GM12878 (cell line): ENCODE results near the gene ZSCAN23. TPM values are rescaled to one million over a fixed set of nuclear protein-coding genes. Genes with fewer than 3 reads are reported as not detected.
A peak's percentile ranks its signal among the peaks of the same experiment; 100 is the strongest.

Experiments
- BRCA1 ChIP-seq: IDR thresholded peaks from 2 replicates; pipeline ENCODE4 v1.6.1; 2011; ENCODE audit warnings: low read depth, low read length, improper control_type of control experiment
- CREB1 ChIP-seq: IDR thresholded peaks from 2 replicates; pipeline ENCODE4 v1.6.1; 2012; ENCODE audit warnings: low read depth, mild to moderate bottlenecking, inconsistent platforms
- EED ChIP-seq: sonication (generic); IDR thresholded peaks from 2 replicates; pipeline ENCODE4 v1.6.1; 2016; ENCODE audit warnings: antibody characterized with exemption, low read depth
- EGR1 ChIP-seq, 2 experiments: IDR thresholded peaks; 1 replicate in 1 of 2; 2 replicates in 1 of 2; pipeline ENCODE4 v1.6.1; 2011 to 2012; ENCODE audit warnings: low read depth in 2 of 2, low read length in 2 of 2, borderline replicate concordance in 1 of 2, mild to moderate bottlenecking in 1 of 2, moderate library complexity in 1 of 2
- EZH2 ChIP-seq: IDR thresholded peaks from 2 replicates; pipeline ENCODE4 v1.6.1; 2012; ENCODE audit warnings: low read depth, mild to moderate bottlenecking, control low read depth, inconsistent platforms, low read length, borderline replicate concordance; ENCODE audit not compliant: control insufficient read depth
- MEF2A ChIP-seq: IDR thresholded peaks from 2 replicates; pipeline ENCODE4 v1.6.1; 2011; ENCODE audit warnings: low read depth, mild to moderate bottlenecking, low read length, moderate library complexity; ENCODE audit not compliant: insufficient read depth
- MTA2 ChIP-seq: fragments of 450-650 bp; IDR thresholded peaks from 2 replicates; pipeline ENCODE4 v1.6.1; 2016; ENCODE audit warnings: low read depth, mild to moderate bottlenecking, moderate library complexity
- NFYA ChIP-seq: IDR thresholded peaks from 2 replicates; pipeline ENCODE4 v1.6.1; 2011; ENCODE audit warnings: low read depth, mild to moderate bottlenecking, low read length, improper control_type of control experiment, borderline replicate concordance
- RAD21 ChIP-seq: IDR thresholded peaks from 2 replicates; pipeline ENCODE4 v1.6.1; 2011; ENCODE audit warnings: mild to moderate bottlenecking, low read depth, low read length, moderate library complexity; ENCODE audit not compliant: insufficient read depth
- RAD51 ChIP-seq: fragments of 450-650 bp; IDR thresholded peaks from 2 replicates; pipeline ENCODE4 v1.6.1; 2016; ENCODE audit warnings: moderate library complexity, mild to moderate bottlenecking, inconsistent platforms
- RB1 ChIP-seq: fragments of 450-650 bp; formaldehyde crosslinking; IDR thresholded peaks from 2 replicates; pipeline ENCODE4 v1.6.1; 2017; ENCODE audit warnings: mild to moderate bottlenecking, borderline replicate concordance
- RUNX3 ChIP-seq: IDR thresholded peaks from 2 replicates; pipeline ENCODE4 v1.6.1; 2012; ENCODE audit warnings: low read length, inconsistent platforms
- SRF ChIP-seq, 2 experiments: IDR thresholded peaks; 2 replicates each; pipeline ENCODE4 v1.6.1; 2011; ENCODE audit warnings: low read depth in 2 of 2, low read length in 2 of 2, mild to moderate bottlenecking in 1 of 2, moderate library complexity in 1 of 2
- ZNF24 ChIP-seq: fragments of 450-650 bp; IDR thresholded peaks from 2 replicates; pipeline ENCODE4 v1.6.1; 2017; ENCODE audit warnings: antibody characterized with exemption, mild to moderate bottlenecking
- ZSCAN29 ChIP-seq: fragments of 450-650 bp; IDR thresholded peaks from 2 replicates; pipeline ENCODE4 v1.6.1; 2017; ENCODE audit warnings: mild to moderate bottlenecking, moderate library complexity
- ZZZ3 ChIP-seq: IDR thresholded peaks from 2 replicates; pipeline ENCODE4 v1.6.1; 2011; ENCODE audit warnings: low read depth; ENCODE audit not compliant: control insufficient read depth, insufficient read length
- polyA plus RNA-seq, 11 experiments: library from polyadenylated mRNA; depleted of rRNA in 4 of 11; unstranded in 6 of 11; stranded (reverse) in 5 of 11; fragments of >200 nt; fragmentation: Nextera tagmentation in 4 of 11; fragmentation: Illumina TruSeq in 1 of 11; extraction: Ambion mirVana in 4 of 11; extraction: Trizol in 1 of 11; gene quantifications; 1 replicate in 1 of 11; 2 replicates in 10 of 11; pipeline versions ENCODE4 v1.2.1 to v1.2.3, GENCODE V29; 2011 to 2016; ENCODE audit warnings: inconsistent platforms in 2 of 11, missing spikeins in 2 of 11, low read depth in 1 of 11
- total RNA-seq, 4 experiments: library from RNA; depleted of rRNA in 3 of 4; stranded (reverse); fragments of >200 nt in 3 of 4; fragmentation: Illumina TruSeq in 1 of 4; extraction: Trizol in 1 of 4; gene quantifications; 2 replicates each; pipeline versions ENCODE4 v1.2.1 to v1.2.3, GENCODE V29; 2013 to 2021
- TF ChIP-seq, protein P1 (sequence below): fragments of 450-650 bp; IDR thresholded peaks from 2 replicates; pipeline ENCODE4 v1.6.1; 2018; ENCODE audit warnings: mild to moderate bottlenecking, low read depth, moderate library complexity; ENCODE audit not compliant: partially characterized antibody
- TF ChIP-seq, protein P2 (sequence below): IDR thresholded peaks from 2 replicates; pipeline ENCODE4 v1.6.1; 2012; ENCODE audit warnings: low read length, inconsistent platforms
- TF ChIP-seq, protein P3 (sequence below): fragments of 450-650 bp; IDR thresholded peaks from 2 replicates; pipeline ENCODE4 v1.6.1; 2016; ENCODE audit warnings: mild to moderate bottlenecking, moderate library complexity, borderline replicate concordance

The ZSCAN23 gene
- total and polyA plus RNA-seq, 10 of the 15 experiments (the other 5 are each of a cell fraction or from before 2014, with no cell fraction given), result 0.04 to 2.3 (median 0.84) TPM

DNA sequence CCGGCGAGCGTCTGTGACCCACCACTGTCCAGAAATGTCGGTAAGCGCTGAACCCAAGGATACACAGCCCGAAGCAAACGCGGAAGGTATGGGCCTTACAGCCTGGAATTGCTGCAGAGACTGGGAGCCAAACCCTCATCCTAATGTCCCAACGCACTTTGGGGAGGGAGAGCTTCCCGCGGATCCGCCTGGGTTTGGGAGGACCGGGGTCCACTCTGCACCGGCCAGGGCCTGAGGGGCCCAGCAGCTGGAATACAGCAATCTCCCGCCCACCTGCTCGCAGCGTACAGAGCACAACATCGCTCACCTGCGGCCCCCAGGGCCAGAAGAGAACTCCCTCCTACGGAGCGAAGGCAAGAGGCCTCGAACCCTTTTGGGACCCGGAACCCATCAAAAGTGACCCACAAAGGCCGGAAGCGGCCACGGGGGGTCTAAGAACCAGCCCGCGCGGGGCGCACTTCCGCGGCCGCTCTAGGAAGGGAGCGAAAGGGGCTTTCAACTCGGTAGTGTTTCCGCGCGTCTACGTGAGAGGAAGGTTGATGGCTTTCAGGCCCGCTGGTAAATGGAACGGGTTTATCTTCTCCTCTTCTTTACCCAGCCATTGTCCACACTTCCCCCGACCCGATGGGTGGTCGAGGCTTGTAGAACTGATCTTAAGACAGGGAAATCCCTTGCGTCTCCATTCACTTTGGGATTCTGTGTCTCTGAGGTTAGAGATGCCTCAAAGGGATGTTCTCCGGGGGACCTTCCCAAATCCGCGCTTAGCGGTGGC is 43.8 kb downstream of the ZSCAN23 start, which contains the start of gene ZSCAN12 (continued):
- TF ChIP-seq, protein P1, sequence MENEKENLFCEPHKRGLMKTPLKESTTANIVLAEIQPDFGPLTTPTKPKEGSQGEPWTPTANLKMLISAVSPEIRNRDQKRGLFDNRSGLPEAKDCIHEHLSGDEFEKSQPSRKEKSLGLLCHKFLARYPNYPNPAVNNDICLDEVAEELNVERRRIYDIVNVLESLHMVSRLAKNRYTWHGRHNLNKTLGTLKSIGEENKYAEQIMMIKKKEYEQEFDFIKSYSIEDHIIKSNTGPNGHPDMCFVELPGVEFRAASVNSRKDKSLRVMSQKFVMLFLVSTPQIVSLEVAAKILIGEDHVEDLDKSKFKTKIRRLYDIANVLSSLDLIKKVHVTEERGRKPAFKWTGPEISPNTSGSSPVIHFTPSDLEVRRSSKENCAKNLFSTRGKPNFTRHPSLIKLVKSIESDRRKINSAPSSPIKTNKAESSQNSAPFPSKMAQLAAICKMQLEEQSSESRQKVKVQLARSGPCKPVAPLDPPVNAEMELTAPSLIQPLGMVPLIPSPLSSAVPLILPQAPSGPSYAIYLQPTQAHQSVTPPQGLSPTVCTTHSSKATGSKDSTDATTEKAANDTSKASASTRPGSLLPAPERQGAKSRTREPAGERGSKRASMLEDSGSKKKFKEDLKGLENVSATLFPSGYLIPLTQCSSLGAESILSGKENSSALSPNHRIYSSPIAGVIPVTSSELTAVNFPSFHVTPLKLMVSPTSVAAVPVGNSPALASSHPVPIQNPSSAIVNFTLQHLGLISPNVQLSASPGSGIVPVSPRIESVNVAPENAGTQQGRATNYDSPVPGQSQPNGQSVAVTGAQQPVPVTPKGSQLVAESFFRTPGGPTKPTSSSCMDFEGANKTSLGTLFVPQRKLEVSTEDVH, result peak; percentile 63
- TF ChIP-seq, protein P2, sequence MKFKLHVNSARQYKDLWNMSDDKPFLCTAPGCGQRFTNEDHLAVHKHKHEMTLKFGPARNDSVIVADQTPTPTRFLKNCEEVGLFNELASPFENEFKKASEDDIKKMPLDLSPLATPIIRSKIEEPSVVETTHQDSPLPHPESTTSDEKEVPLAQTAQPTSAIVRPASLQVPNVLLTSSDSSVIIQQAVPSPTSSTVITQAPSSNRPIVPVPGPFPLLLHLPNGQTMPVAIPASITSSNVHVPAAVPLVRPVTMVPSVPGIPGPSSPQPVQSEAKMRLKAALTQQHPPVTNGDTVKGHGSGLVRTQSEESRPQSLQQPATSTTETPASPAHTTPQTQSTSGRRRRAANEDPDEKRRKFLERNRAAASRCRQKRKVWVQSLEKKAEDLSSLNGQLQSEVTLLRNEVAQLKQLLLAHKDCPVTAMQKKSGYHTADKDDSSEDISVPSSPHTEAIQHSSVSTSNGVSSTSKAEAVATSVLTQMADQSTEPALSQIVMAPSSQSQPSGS, result 0 out of 2 replicates have a peak, but pooled peaks have one; percentile 43
- TF ChIP-seq RB1 (peak; percentile 61; the same call in 1 of the 2 replicates), MTA2 (0 out of 2 replicates have a peak, but pooled peaks have one; percentile 49), CREB1 (peak; percentile 73; the same call in 1 of the 2 replicates), RAD51 (no peak), EGR1 (IDR thresholded peaks at IDR 0.05; ENCODE audit: borderline replicate concordance in 1 of 2, low read depth in 2 of 2, low read length in 2 of 2) (peak; percentile 52 to 75), ZSCAN29 (peak; percentile 7; the same call in 1 of the 2 replicates), NFYA (no peak), SRF (IDR thresholded peaks at IDR 0.05; ENCODE audit: low read depth in 2 of 2, low read length in 2 of 2) (peak in 1 of 2 experiments; percentile 84; a peak in 2 of 4 replicates), RAD21 (peak; percentile 25; the same call in 1 of the 2 replicates), EED (peak; percentile 63), ZZZ3 (no peak), ZNF24 (peak; percentile 77), EZH2 (no peak), RUNX3 (peak; percentile 88), BRCA1 (no peak), MEF2A (peak; percentile 39; the same call in 1 of the 2 replicates)
- TF ChIP-seq, protein P3, sequence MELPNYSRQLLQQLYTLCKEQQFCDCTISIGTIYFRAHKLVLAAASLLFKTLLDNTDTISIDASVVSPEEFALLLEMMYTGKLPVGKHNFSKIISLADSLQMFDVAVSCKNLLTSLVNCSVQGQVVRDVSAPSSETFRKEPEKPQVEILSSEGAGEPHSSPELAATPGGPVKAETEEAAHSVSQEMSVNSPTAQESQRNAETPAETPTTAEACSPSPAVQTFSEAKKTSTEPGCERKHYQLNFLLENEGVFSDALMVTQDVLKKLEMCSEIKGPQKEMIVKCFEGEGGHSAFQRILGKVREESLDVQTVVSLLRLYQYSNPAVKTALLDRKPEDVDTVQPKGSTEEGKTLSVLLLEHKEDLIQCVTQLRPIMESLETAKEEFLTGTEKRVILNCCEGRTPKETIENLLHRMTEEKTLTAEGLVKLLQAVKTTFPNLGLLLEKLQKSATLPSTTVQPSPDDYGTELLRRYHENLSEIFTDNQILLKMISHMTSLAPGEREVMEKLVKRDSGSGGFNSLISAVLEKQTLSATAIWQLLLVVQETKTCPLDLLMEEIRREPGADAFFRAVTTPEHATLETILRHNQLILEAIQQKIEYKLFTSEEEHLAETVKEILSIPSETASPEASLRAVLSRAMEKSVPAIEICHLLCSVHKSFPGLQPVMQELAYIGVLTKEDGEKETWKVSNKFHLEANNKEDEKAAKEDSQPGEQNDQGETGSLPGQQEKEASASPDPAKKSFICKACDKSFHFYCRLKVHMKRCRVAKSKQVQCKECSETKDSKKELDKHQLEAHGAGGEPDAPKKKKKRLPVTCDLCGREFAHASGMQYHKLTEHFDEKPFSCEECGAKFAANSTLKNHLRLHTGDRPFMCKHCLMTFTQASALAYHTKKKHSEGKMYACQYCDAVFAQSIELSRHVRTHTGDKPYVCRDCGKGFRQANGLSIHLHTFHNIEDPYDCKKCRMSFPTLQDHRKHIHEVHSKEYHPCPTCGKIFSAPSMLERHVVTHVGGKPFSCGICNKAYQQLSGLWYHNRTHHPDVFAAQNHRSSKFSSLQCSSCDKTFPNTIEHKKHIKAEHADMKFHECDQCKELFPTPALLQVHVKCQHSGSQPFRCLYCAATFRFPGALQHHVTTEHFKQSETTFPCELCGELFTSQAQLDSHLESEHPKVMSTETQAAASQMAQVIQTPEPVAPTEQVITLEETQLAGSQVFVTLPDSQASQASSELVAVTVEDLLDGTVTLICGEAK, result peak; percentile 98
